Gastroesophageal sphincter (tissue), 4 donors: ENCODE measurements around the gene PSME1. TPM values are rescaled to one million over a fixed set of nuclear protein-coding genes. Genes with fewer than 3 reads are reported as not detected.

Experiments
- ATAC-seq: fragments of 150-250 bp; one replicate; pipeline ENCODE4 v1.9.1; 2016; ENCODE audit warnings: mild to moderate bottlenecking, moderate library complexity
- H3K27ac ChIP-seq, 4 donors: fragments of 200-600 bp; sonication (generic) in 3 of 4; 1 replicate in 3 of 4; 2 replicates in 1 of 4; pipeline ENCODE4 v1.5.1; 2016 to 2019
- H3K27me3 ChIP-seq: fragments of 200-600 bp; sonication (generic); one replicate; pipeline ENCODE4 v1.5.1; 2019
- H3K36me3 ChIP-seq, 2 donors: fragments of 200-600 bp; sonication (generic); one replicate each; pipeline ENCODE4 v1.5.1; 2019; ENCODE audit warnings: control low read depth in 1 of 2
- H3K4me1 ChIP-seq, 3 donors: fragments of 200-600 bp; sonication (generic); 1 replicate in 2 of 3; 2 replicates in 1 of 3; pipeline ENCODE4 v1.5.1; 2016 to 2019; ENCODE audit warnings: control low read depth in 2 of 3
- H3K4me3 ChIP-seq, 2 donors: fragments of 200-600 bp; sonication (generic); one replicate each; pipeline ENCODE4 v1.5.1; 2019; ENCODE audit warnings: mild to moderate bottlenecking in 1 of 2, moderate library complexity in 1 of 2
- H3K9me3 ChIP-seq, 3 donors: fragments of 200-600 bp; sonication (generic); one replicate each; pipeline ENCODE4 v1.5.1; 2017 to 2019; ENCODE audit warnings: control low read depth in 2 of 3
- EP300 ChIP-seq: sonication (generic); formaldehyde crosslinking; IDR thresholded peaks from one replicate; pipeline ENCODE4 v1.6.1; 2017; ENCODE audit warnings: antibody characterized with exemption, mild to moderate bottlenecking
- POLR2A ChIP-seq, 2 donors: fragments of 450-650 bp; IDR thresholded peaks; one replicate each; pipeline ENCODE4 v1.6.1; 2017; ENCODE audit warnings: antibody characterized with exemption in 2 of 2, mild to moderate bottlenecking in 2 of 2, moderate library complexity in 1 of 2
- POLR2AphosphoS5 ChIP-seq: sonication (generic); formaldehyde crosslinking; IDR thresholded peaks from one replicate; pipeline ENCODE4 v1.6.1; 2017; ENCODE audit warnings: antibody characterized with exemption
- whole genome bisulfite sequencing, 2 donors: methylation state at CpG; one replicate each; pipeline ENCODE4 v1.1.5; 2018; ENCODE audit warnings: low coverage in 1 of 2; 5-methylcytosine and 5-hydroxymethylcytosine counted together
- total RNA-seq, 4 donors: library from RNA; depleted of rRNA; stranded (reverse); fragments of >200 nt; gene quantifications; one replicate each; pipeline ENCODE4 v1.1.0, GENCODE V29; 2016
- TF ChIP-seq, protein P1 (sequence below), 4 experiments: fragments of 200-600 bp in 2 of 4; fragments of 450-650 bp in 2 of 4; sonication (generic) in 1 of 4; IDR thresholded peaks; one replicate each; pipeline ENCODE4 v1.5.1; 2017 to 2019; ENCODE audit warnings: antibody characterized with exemption in 4 of 4, mild to moderate bottlenecking in 2 of 4, moderate library complexity in 2 of 4

The PSME1 gene
- total RNA-seq, 4 donors from 2014 or later: 114 to 186 (median 127) TPM

- no peaks in the 10 kb centered on the region for H3K9me3 ChIP-seq
- no peak for TF ChIP-seq POLR2A (IDR thresholded peaks at IDR 0.05)
- no peak for TF ChIP-seq POLR2AphosphoS5
- TF ChIP-seq EP300: no peak
- TF ChIP-seq, protein P1, sequence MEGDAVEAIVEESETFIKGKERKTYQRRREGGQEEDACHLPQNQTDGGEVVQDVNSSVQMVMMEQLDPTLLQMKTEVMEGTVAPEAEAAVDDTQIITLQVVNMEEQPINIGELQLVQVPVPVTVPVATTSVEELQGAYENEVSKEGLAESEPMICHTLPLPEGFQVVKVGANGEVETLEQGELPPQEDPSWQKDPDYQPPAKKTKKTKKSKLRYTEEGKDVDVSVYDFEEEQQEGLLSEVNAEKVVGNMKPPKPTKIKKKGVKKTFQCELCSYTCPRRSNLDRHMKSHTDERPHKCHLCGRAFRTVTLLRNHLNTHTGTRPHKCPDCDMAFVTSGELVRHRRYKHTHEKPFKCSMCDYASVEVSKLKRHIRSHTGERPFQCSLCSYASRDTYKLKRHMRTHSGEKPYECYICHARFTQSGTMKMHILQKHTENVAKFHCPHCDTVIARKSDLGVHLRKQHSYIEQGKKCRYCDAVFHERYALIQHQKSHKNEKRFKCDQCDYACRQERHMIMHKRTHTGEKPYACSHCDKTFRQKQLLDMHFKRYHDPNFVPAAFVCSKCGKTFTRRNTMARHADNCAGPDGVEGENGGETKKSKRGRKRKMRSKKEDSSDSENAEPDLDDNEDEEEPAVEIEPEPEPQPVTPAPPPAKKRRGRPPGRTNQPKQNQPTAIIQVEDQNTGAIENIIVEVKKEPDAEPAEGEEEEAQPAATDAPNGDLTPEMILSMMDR (IDR thresholded peaks at IDR 0.05): no peak
- H3K4me3 ChIP-seq: no peak overlapping the region
- H3K27ac ChIP-seq: peak overlapping the region in 3 of 4 donors; percentile 91 to 92 (median 91)
- no peak for ATAC-seq
- peaks cover 0 to 76% of the 10 kb centered on the region in 2 donors for H3K36me3 ChIP-seq
- 60 to 80% methylated on average over 2 of the region's 11 CpGs for WGBS, 2 donors
- H3K4me1 ChIP-seq: peaks cover 0 to 45% (median 24%) of the 10 kb centered on the region in 3 donors
- H3K27me3 ChIP-seq: no peaks in the 10 kb centered on the region
Measured at GRCh38 chr14:24159777-24160498, 23.9 kb downstream of the PSME1 start.

DNA sequence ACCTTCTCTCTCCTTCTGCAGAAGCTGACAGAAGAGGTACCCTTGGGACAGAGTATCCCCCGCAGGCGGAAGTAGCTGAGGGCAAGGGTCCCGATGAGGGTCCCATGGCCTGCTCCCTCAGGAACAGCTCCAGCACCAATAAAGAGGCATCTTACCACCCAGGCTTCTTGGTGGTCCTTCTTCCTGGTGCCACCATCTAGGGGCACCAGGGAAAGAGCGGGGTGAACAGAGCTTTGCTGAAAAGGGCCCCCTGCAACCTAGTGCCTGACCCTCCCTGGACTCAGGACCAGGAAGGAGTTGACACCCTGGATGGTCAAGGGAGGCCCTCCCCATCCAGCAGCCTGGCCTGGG lies 24.5 kb downstream of the PSME1 start:
- ATAC-seq: no peak
- H3K27me3 ChIP-seq: no peaks in the 10 kb centered on the region
- H3K4me1 ChIP-seq: peaks cover 0 to 50% (median 24%) of the 10 kb centered on the region in 3 donors
- no peak overlapping the region for H3K4me3 ChIP-seq
- H3K36me3 ChIP-seq: peaks cover 0 to 76% of the 10 kb centered on the region in 2 donors
- H3K9me3 ChIP-seq: no peaks in the 10 kb centered on the region
- no peak for TF ChIP-seq POLR2AphosphoS5
- TF ChIP-seq, protein P1 (IDR thresholded peaks at IDR 0.05): no peak
- TF ChIP-seq EP300: no peak
- TF ChIP-seq POLR2A (IDR thresholded peaks at IDR 0.05): no peak
- peak overlapping the region; percentile 13 to 92 (median 91) for H3K27ac ChIP-seq
- 100% methylated on average over 1 of the region's 4 CpGs; no CpG with 5 or more reads in 1 of the 2 donors for WGBS, 2 donors

DNA sequence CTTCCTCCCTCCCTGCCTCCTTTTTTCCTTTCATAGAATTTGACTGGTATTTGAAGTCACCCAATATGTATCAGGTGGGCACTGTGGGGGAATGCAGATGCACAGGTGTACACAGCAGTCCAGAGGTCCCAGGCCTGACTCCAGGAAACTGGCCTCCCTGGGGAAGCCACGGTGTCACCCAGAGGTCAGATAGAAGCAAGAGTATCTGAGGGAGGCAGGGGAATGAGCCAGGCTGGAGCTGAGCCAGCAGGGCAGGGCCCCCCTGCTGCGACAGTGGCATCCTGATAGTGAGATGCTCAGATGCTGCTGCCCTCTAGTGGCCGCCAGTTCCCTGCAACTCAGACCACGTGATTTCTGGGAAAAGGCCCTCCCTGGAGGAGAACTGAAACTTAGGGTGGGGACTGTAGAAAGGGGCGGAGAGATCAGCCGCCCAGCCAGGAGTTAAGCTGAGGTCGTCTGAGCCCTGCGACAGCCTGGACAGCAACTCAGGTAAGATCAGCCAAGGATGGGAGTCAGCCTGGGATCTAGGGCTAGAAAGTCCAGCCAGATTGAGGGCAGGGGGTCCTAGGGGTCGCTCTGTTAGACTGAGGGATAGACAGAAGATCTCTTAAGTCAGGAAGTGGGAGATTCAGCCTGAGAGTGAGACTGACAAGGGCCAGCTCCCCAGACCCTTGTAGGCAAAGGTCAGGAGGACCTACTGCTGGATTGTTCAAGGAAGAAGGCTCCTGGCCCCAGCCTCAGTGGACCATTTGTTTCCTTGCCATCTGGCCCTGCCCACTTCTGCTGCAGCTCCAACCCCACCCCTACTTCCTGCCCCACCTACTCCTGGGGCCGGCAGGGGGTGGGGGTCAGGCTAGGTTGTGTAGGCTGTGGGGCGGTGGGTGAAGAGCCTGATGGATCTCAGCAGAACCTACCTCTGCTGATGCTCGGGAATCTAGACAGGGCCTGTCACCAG lies 25.1 kb downstream of the PSME1 start, which contains the start of gene IRF9:
IRF9 (plus strand) TSS at position 416 of the 955 bp plus-strand sequence. CDS start 880 bp downstream, outside the sequence.
- TF ChIP-seq EP300 (no peak), POLR2AphosphoS5 (peak; percentile 97), POLR2A (IDR thresholded peaks at IDR 0.05) (peak; percentile 32 to 40)
- TF ChIP-seq, protein P1 (IDR thresholded peaks at IDR 0.05): peak in 3 of 4 experiments; percentile 92 to 99 (median 97)
- peaks cover 0 to 76% of the 10 kb centered on the region in 2 donors for H3K36me3 ChIP-seq
- peak within 1 kb of the TSS; percentile 81 to 92 (median 91) for H3K27ac ChIP-seq
- peak; percentile 94 for ATAC-seq
- H3K9me3 ChIP-seq: no peaks in the 10 kb centered on the region
- peak within 1 kb of the TSS; percentile 67 to 71 for H3K4me3 ChIP-seq
- 2 to 20% methylated on average over 1 to 7 of the region's 12 CpGs for WGBS, 2 donors
- no peaks in the 10 kb centered on the region for H3K27me3 ChIP-seq
- peaks cover 0 to 50% (median 24%) of the 10 kb centered on the region in 3 donors for H3K4me1 ChIP-seq

GRCh38 chr14:24162093-24162492 lies 26.1 kb downstream of the PSME1 start:
- 29% methylated on average over 6 of the region's 8 CpGs; no CpG with 5 or more reads in 1 of the 2 donors for WGBS, 2 donors
- no peak for ATAC-seq
- H3K9me3 ChIP-seq: no peaks in the 10 kb centered on the region

DNA sequence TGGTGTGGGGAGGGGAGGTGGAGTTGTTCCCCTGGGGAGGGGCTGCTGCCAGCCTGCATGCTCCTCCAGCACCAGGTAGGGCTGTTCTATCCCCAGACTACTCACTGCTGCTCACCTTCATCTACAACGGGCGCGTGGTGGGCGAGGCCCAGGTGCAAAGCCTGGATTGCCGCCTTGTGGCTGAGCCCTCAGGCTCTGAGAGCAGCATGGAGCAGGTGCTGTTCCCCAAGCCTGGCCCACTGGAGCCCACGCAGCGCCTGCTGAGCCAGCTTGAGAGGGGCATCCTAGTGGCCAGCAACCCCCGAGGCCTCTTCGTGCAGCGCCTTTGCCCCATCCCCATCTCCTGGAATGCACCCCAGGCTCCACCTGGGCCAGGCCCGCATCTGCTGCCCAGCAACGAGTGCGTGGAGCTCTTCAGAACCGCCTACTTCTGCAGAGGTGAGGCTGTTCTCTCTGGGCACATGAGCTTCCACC lies 28.6 kb downstream of the PSME1 start:
- no peak for ATAC-seq
- Histone ChIP-seq H3K9me3 (no peaks in the 10 kb centered on the region), H3K4me3 (no peak overlapping the region), H3K36me3 (peaks cover 0 to 80% of the 10 kb centered on the region in 2 donors), H3K27ac (no peak overlapping the region), H3K4me1 (peaks cover 0 to 50% (median 24%) of the 10 kb centered on the region in 3 donors), H3K27me3 (no peaks in the 10 kb centered on the region)
- 90% methylated on average over 7 of the region's 14 CpGs; no CpG with 5 or more reads in 1 of the 2 donors for WGBS, 2 donors
- no peak for TF ChIP-seq POLR2AphosphoS5
- TF ChIP-seq POLR2A (IDR thresholded peaks at IDR 0.05): no peak
- TF ChIP-seq, protein P1 (IDR thresholded peaks at IDR 0.05): no peak
- TF ChIP-seq EP300: no peak

More at GRCh38 chr14:24162093-24162492, 26.1 kb downstream of the PSME1 start:
- peak overlapping the region; percentile 81 to 92 (median 91) for H3K27ac ChIP-seq
- peak overlapping the region; percentile 67 to 71 for H3K4me3 ChIP-seq
- H3K4me1 ChIP-seq: peaks cover 0 to 50% (median 24%) of the 10 kb centered on the region in 3 donors
- H3K27me3 ChIP-seq: no peaks in the 10 kb centered on the region
- H3K36me3 ChIP-seq: peaks cover 0 to 76% of the 10 kb centered on the region in 2 donors
- TF ChIP-seq POLR2A (IDR thresholded peaks at IDR 0.05): no peak
